NCI-H2171 (cell line): Measurements from ENCODE around the gene MS4A18.
A peak's percentile ranks its signal among the peaks of the same experiment; 100 is the strongest.

Experiments used
- DNase-seq: peaks from one replicate; lab custom pipeline; 2025; lab: John Stamatoyannopoulos, UW

MS4A18 gene

DNA sequence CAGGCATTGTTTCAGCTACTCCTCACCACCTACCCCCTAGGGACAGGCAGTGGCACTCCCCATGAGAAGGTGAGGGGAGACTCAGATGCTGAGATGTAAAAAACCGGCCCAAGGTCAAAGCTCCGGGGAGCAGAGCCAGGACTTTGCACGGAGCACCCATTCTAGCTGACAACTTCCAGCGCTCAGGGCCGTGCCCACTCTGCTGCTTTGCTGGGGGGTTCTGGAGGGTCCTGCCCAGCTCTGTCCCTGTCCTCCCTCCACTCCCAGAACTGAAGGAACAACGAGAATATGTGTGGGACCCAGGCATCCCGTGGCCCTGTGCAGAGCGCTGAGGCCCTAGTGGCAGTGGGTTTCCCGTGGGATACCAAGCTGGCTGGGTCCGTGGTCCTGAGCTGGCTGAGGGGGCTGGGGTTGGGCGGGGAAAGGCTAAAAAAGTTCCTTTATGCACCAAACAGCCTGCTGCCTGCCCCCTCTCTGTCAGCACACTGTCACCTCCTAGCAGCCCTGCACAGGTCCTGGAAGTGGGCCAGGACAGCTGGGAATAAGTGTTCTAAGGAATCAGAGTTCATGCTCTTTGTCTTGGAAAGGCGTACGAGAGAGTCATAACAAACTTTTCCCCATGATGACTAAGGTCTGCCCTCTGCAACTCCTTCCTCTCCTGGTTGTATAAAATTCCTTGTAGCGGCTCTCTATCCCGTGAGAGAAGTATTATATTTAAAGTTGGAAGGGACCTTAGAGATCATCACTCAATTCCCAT lies 62.5 kb downstream of the MS4A18 start:
- peak; percentile 52 for DNase-seq

DNA sequence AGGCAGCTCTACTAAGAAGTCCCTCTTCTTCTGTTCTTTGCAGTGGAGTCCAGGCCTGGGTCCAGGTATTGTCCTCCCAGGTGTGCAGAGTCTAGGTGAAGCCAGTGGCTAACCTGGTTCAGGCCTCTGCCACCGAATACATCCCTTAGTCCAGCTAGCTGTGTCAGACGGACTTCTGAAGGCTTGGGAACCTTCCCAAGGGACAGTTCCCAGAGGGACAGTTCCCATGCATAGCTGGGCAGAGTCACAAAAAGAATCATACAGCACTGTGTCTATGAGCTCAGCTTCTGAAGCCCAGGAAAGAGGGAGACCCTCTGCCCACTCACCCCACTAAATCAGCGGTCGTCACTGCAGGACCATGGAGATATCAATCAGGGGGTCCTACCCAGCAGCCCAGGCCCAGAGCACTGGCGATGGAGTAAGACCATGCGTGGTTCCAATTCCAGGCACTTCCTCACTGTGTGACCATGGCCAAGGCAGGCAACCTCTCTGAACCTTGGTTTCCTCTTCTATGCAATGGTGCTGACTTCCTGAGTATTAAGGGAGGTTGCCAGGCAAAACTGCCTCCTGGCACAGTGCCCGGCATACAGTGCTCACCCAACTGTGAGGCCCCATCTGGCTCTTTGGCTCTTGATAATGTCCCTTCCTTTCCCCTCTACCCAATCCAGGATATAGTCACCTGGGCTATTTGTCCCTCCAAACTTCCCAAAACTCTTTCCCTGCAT lies 64.0 kb downstream of the MS4A18 start:
- DNase-seq = peak; percentile 89

DNA sequence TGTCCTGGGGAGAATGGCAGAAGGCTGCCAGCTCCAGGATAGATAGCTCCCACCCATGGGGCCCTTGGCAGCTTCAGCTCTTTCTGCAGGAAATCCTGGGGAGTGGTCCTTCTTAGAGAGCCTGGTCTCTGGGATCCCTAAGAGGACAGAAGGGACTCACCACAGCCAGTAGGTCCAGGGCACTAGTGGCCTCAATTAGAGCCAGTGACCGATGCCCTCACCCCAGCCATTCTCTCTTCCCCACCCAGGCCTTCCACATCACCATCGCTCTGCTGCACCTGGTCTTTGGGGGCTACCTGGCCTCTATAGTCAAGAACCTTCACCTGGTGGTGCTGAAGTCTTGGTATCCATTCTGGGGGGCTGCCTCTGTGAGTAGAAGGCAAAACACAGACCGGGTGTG lies 66.2 kb downstream of the MS4A18 start:
- no peak for DNase-seq

- no peak for DNase-seq
These were observed 66.8 kb downstream of the MS4A18 start for GRCh38 chr11:60791153-60791933.

DNA sequence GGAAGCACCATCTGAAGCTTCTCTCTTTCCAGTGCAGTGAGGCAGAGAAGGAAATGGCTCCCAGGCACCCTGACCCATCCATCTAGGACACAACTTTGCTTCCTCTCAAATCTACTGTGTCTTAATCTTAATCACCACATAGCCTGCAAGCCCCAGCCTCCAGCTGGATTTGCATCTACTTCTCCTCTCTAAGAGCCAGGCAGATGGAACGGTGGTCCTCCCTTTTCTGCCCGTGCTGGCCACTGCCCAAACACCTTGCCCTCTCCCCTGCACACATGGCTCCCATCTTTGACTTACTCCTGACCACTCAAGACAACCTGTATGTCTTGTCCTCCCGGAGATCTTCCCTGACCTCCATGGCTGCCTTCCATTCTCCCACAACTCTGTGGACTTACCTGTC lies 68.0 kb downstream of the MS4A18 start:
- DNase-seq = no peak
